ENCODE measurements around the gene PDGFA.

The PDGFA gene

GRCh38 chr7:454356-455109 lies 65.1 kb downstream of the PDGFA start:
- no peak for DNase-seq

- no peak for DNase-seq
These were observed 65.9 kb downstream of the PDGFA start for GRCh38 chr7:453597-454306.

GRCh38 chr7:452791-453455 lies 66.7 kb downstream of the PDGFA start:
- no peak for DNase-seq

GRCh38 chr7:452226-452751 lies 67.4 kb downstream of the PDGFA start:
- no peak for DNase-seq

DNA sequence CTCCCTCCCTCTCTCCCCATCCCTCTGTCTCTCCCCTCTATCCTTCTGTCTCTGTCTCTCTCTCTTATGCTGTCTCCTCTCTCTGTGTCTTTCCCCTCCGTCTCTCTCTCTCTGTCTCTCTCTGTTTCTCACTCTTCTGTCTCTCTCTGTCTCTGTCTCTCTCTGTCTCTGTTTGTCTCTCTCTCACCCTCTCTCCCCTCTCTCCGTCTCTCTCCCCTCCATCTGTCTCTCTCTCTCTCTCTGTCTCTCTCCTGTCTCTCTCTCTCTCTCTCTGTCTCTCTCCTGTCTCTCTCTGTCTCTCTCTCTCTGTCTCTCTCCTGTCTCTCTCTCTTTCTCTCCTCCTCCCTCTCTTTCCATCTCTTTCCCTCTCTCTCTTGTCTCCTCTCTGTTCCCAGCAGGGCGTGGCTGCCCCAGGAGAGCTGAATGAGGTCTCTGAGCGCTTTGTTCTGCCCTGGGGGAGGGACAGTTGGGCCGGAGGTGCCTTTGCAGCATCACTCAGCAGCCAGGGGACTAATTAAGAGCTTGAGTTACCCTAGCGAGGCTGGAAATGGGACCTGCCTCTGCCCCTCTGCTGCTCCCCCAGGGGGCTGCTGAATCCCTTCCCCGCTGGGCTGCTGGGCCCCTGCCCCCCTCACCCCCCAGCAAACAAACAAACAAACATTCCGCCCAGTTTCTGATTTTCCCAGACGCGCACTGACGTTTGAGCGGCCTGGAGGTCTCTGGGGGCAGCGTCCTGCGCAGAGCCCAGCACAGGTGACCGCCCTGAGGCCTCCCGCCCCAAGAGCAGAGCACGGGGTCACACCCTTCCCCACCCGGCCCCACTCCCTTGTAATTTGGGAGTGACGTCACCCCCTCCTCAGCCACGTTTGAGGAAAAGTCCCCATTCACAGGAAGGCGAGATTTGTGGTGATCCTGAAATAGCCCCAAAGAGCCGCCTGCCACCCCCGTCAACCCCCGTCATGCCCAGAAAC lies 68.1 kb downstream of the PDGFA start:
- DNase-seq, result no peak

GRCh38 chr7:450741-451140 lies 68.9 kb downstream of the PDGFA start:
- no peak for DNase-seq

GRCh38 chr7:450036-450435 lies 69.6 kb downstream of the PDGFA start:
- DNase-seq, result no peak

DNA sequence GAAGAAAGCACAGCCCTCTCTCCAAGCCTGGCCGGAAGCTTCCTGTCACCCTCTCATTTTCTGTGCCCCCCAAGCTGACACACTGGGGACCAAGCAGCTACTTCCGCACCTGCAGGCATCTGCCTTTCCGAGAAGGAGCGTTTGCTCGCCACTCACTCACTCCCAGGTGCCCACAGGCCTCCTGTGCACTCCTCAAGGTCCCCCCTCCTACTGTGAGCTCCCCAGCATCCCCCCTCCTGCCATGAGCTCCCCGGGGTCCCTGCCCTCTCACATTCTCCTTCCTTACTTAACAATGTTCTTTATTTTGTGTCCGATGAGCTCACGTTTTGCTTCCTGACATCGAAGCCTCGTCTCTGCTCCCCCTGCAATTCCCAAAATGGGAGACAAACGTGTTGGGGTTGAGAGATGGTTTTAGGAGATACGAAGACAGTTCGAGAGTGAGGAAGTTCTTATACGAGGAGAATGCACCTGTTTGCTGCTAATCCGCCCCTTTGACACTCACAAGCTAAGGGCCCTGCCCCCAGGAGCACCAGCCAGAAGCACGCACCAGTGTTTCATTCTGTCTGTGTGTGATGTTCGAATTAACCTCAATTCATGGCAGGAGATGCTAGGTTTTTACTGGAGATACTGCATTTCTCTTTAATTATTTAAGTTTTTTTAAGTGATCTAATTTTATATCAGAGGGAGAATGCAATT lies 70.2 kb downstream of the PDGFA start:
- no peak for DNase-seq

GRCh38 chr7:447523-447922 lies 72.1 kb downstream of the PDGFA start:
- DNase-seq, result no peak

Measured in NCI-H1436 (cell line).